NCI-H526 (cell line): ENCODE results near the gene FURIN.
"Not testable (repeated sequence)": the region's sequence is repeated elsewhere in the genome, so short reads cannot be mapped to it uniquely, and the experiment has no call there.

ENCODE experiments used
- DNase-seq, 2 experiments: peaks; one replicate each; lab custom pipeline; 2025; lab: John Stamatoyannopoulos, UW

The FURIN gene

GRCh38 chr15:90882781-90883525 lies 14.6 kb downstream of the FURIN start:
- DNase-seq: peak; percentile 69 to 77

- no peak for DNase-seq
Observed at GRCh38 chr15:90883526-90883975, 15.2 kb downstream of the FURIN start.

- DNase-seq: peak; percentile 88 to 94
Observed at GRCh38 chr15:90883976-90884718, 15.8 kb downstream of the FURIN start, which contains the start of gene FES. TSS of gene FES (plus strand) at chr15:90884504. CDS start at chr15:90885046, 542 bp downstream.

GRCh38 chr15:90884719-90885431 lies 16.5 kb downstream of the FURIN start:
- peak in 1 of 2 experiments; percentile 53 for DNase-seq

GRCh38 chr15:90885432-90886290 lies 17.3 kb downstream of the FURIN start:
- DNase-seq: peak; percentile 50 to 81

- no peak for DNase-seq
Observed at GRCh38 chr15:90886291-90886614, 17.9 kb downstream of the FURIN start.

GRCh38 chr15:90887037-90887481 lies 18.7 kb downstream of the FURIN start:
- DNase-seq: no peak

GRCh38 chr15:90889313-90889730 lies 20.9 kb downstream of the FURIN start:
- DNase-seq: no peak

GRCh38 chr15:90889736-90890456 lies 21.5 kb downstream of the FURIN start:
- no peak for DNase-seq

GRCh38 chr15:90890839-90891238 lies 22.5 kb downstream of the FURIN start:
- no peak for DNase-seq

- DNase-seq: no peak
Observed at GRCh38 chr15:90891346-90891949, 23.1 kb downstream of the FURIN start.

- no peak for DNase-seq
Observed at GRCh38 chr15:90892023-90892422, 23.6 kb downstream of the FURIN start.

GRCh38 chr15:90892498-90893174 lies 24.2 kb downstream of the FURIN start:
- no peak for DNase-seq

GRCh38 chr15:90893175-90894090 lies 25.0 kb downstream of the FURIN start:
- DNase-seq: no peak

- DNase-seq: peak in 1 of 2 experiments; percentile 12
Observed at GRCh38 chr15:90895571-90896117, 27.3 kb downstream of the FURIN start.

GRCh38 chr15:90897131-90897655 lies 28.8 kb downstream of the FURIN start:
- not testable (repeated sequence) for DNase-seq

- peak in 1 of 2 experiments; percentile 55 for DNase-seq
Observed at GRCh38 chr15:90901175-90902039, 33.0 kb downstream of the FURIN start.
